ENCODE data around the gene IL17RE. TPM values are rescaled to one million over a fixed set of nuclear protein-coding genes. Genes with fewer than 3 reads are reported as not detected.
A peak's percentile ranks its signal among the peaks of the same experiment; 100 is the strongest.

IL17RE gene
- total RNA-seq, 4 donors from 2014 or later = 0.99 to 1.7 (median 1.2) TPM

DNA sequence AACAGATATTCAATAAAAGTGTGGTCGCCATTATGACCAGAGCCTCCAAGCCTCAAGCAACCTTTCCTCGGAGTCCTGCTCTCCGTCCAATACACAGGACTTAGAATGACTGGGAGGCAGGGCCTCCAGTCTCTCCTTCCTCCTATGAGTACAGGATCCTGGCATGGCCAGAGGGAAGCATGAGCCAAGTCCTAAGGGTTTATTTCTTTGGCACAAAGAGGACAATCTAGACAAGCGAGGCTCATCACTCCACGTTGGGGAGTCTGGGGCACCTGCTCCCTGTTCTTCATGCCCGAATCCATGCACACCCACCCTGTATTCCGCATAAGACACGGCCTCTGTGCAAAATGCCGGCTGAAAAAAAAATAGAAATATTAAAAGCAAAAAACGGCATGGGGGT lies 42.7 kb downstream of the IL17RE start:
- DNase-seq (ENCODE audit: extremely low spot score) = no peak
- intact Hi-C loops (cut with DNase I) = no loop called here
- H3K4me3 ChIP-seq = no peak overlapping the region
- peaks cover 13 to 44% (median 30%) of the 10 kb centered on the region in 4 donors for H3K4me1 ChIP-seq
- WGBS = 59% methylated on average over 10 of the region's 10 CpGs
- TF ChIP-seq EP300 (IDR thresholded peaks at IDR 0.05) = no peak
- TF ChIP-seq POLR2A (IDR thresholded peaks at IDR 0.05; ENCODE audit: low read depth) = no peak
- TF ChIP-seq POLR2AphosphoS5 (IDR thresholded peaks at IDR 0.05) = no peak
- TF ChIP-seq CTCF (IDR thresholded peaks at IDR 0.05) = no peak
- peaks cover 10 to 53% (median 45%) of the 10 kb centered on the region in 4 donors for H3K36me3 ChIP-seq
- H3K27me3 ChIP-seq = peaks cover 0 to 6% (median 0%) of the 10 kb centered on the region in 4 donors
- peak overlapping the region; percentile 87 to 93 (median 90) for H3K27ac ChIP-seq (replicated peaks in 1 of 4)
- H3K9me3 ChIP-seq = no peaks in the 10 kb centered on the region

GRCh38 chr3:9946112-9947024 lies 43.7 kb downstream of the IL17RE start:
- WGBS = 15% methylated on average over 8 of the region's 90 CpGs
- Histone ChIP-seq H3K36me3 (peaks cover 10 to 45% (median 38%) of the 10 kb centered on the region in 4 donors), H3K4me1 (peaks cover 13 to 47% (median 33%) of the 10 kb centered on the region in 4 donors), H3K27ac (replicated peaks in 1 of 4) (peak overlapping the region; percentile 87 to 93 (median 90)), H3K9me3 (no peaks in the 10 kb centered on the region), H3K27me3 (peaks cover 0 to 6% (median 0%) of the 10 kb centered on the region in 4 donors), H3K4me3 (peak overlapping the region; percentile 65 to 79 (median 71))
- intact Hi-C loops (cut with DNase I) = no loop called here
- DNase-seq (ENCODE audit: extremely low spot score) = peak; percentile 93
- TF ChIP-seq EP300 (IDR thresholded peaks at IDR 0.05) = no peak
- TF ChIP-seq POLR2A (IDR thresholded peaks at IDR 0.05; ENCODE audit: low read depth) = no peak
- peak; percentile 73 to 81 (median 79) for TF ChIP-seq CTCF (IDR thresholded peaks at IDR 0.05)
- TF ChIP-seq POLR2AphosphoS5 (IDR thresholded peaks at IDR 0.05) = peak; percentile 78 to 81

GRCh38 chr3:9947025-9947995 lies 44.7 kb downstream of the IL17RE start:
- Histone ChIP-seq H3K4me3 (peak overlapping the region; percentile 65 to 79 (median 71)), H3K36me3 (peaks cover 10 to 43% (median 31%) of the 10 kb centered on the region in 4 donors), H3K27ac (replicated peaks in 1 of 4) (peak overlapping the region; percentile 87 to 93 (median 90)), H3K27me3 (peaks cover 0 to 9% (median 0%) of the 10 kb centered on the region in 4 donors), H3K9me3 (no peaks in the 10 kb centered on the region), H3K4me1 (peaks cover 23 to 57% (median 43%) of the 10 kb centered on the region in 4 donors)
- no peak for DNase-seq (ENCODE audit: extremely low spot score)
- WGBS = 52% methylated on average over 32 of the region's 86 CpGs
- intact Hi-C loops (cut with DNase I) = no loop called here
- peak; percentile 61 to 75 (median 70) for TF ChIP-seq CTCF (IDR thresholded peaks at IDR 0.05)
- no peak for TF ChIP-seq EP300 (IDR thresholded peaks at IDR 0.05)
- peak; percentile 60 to 76 for TF ChIP-seq POLR2AphosphoS5 (IDR thresholded peaks at IDR 0.05)

- H3K36me3 ChIP-seq = peaks cover 3 to 30% (median 18%) of the 10 kb centered on the region in 4 donors
- no peak overlapping the region for H3K4me3 ChIP-seq
- intact Hi-C loops (cut with DNase I) = no loop called here
- DNase-seq (ENCODE audit: extremely low spot score) = no peak
- H3K27me3 ChIP-seq = peaks cover 0 to 12% (median 0%) of the 10 kb centered on the region in 4 donors
- no peaks in the 10 kb centered on the region for H3K9me3 ChIP-seq
- TF ChIP-seq POLR2A (IDR thresholded peaks at IDR 0.05; ENCODE audit: low read depth) = no peak
- TF ChIP-seq CTCF (IDR thresholded peaks at IDR 0.05) = no peak
- TF ChIP-seq EP300 (IDR thresholded peaks at IDR 0.05) = no peak
- TF ChIP-seq POLR2AphosphoS5 (IDR thresholded peaks at IDR 0.05) = no peak
- H3K27ac ChIP-seq (replicated peaks in 1 of 4) = no peak overlapping the region
- WGBS = 90% methylated on average over 2 of the region's 3 CpGs
- H3K4me1 ChIP-seq = peaks cover 25 to 59% (median 45%) of the 10 kb centered on the region in 4 donors
Observed at GRCh38 chr3:9948586-9948985, 45.9 kb downstream of the IL17RE start.

All from esophagus muscularis mucosa (tissue), 4 donors.